Activated naive CD8-positive, alpha-beta T cell treated with anti-CD3 and anti-CD28 coated beads, Interleukin-2, amount 50 U/mL, for 24 hours (primary cell): Measurements from ENCODE around the gene EIF6.
"Not testable (repeated sequence)": the region's sequence is repeated elsewhere in the genome, so short reads cannot be mapped to it uniquely, and the experiment has no call there.

Experiments
- ATAC-seq: fragments of 150-1000 bp; cut with Tn5 transposase; one replicate; pipeline ENCODE4 v1.10.0; 2021
- DNase-seq: peaks from one replicate; pipeline ENCODE4 v3.0.0; 2021
- H3K27ac Mint-ChIP-seq: one replicate; pipeline ENCODE4 v1.8.0; 2021; ENCODE audit warnings: mild to moderate bottlenecking, mixed read lengths
- H3K27me3 Mint-ChIP-seq: one replicate; pipeline ENCODE4 v1.8.0; 2021; ENCODE audit warnings: mixed read lengths
- H3K36me3 Mint-ChIP-seq: one replicate; pipeline ENCODE4 v1.8.0; 2021; ENCODE audit warnings: low read depth, mixed read lengths
- H3K4me1 Mint-ChIP-seq: one replicate; pipeline ENCODE4 v1.8.0; 2021; ENCODE audit warnings: mixed read lengths
- H3K4me3 Mint-ChIP-seq: one replicate; pipeline ENCODE4 v1.8.0; 2021; ENCODE audit warnings: mild to moderate bottlenecking, moderate library complexity, mixed read lengths
- H3K9me3 Mint-ChIP-seq: one replicate; pipeline ENCODE4 v1.8.0; 2021; ENCODE audit warnings: mixed read lengths

The EIF6 gene

DNA sequence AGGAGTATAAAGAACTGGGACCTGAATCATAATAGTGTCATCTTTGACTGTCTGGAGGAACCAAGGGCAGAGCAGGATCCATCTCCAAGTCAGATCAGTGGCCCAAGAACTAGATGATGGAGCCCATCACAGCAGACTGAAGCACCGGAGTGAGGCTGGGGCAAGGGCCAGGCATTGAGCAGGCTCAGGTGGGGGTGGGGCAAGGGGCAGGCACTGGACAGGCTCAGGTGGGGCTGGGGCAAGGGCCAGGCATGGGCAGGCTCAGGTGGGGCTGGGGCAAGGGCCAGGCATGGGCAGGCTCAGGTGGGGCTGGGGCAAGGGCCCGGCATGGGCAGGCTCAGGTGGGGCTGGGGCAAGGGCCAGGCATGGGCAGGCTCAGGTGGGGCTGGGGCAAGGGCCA lies 32.0 kb downstream of the EIF6 start:
- not testable (repeated sequence) for H3K9me3 Mint-ChIP-seq, H3K36me3 Mint-ChIP-seq, H3K27me3 Mint-ChIP-seq, DNase-seq, H3K4me3 Mint-ChIP-seq, ATAC-seq
- Mint-ChIP-seq H3K27ac (peak overlapping the region; percentile 59), H3K4me1 (peaks cover 19% of the 10 kb centered on the region)

DNA sequence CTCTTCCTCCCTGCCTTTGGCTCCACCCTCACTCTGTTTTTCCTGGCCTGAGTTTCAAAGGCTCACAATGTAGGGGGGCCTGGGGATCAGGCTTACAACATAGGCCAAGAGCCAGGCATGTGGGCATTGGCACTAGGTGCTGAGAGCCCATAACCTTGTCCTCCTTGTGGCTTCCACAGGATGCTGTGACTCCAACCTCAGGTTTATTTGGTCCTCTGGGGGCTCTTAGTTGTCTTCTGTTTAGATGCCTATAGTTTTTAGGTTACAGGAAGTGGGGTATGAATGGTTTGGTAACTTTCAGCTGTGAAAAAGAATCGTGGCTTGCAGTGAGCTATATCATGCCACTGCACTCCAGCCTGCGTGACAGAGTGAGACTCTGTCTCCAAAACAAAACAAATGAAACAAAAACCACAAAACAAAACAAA lies 32.5 kb downstream of the EIF6 start:
- Mint-ChIP-seq H3K36me3 (peaks cover 6% of the 10 kb centered on the region), H3K4me3 (no peak overlapping the region), H3K27me3 (no peaks in the 10 kb centered on the region), H3K4me1 (peaks cover 19% of the 10 kb centered on the region), H3K9me3 (no peaks in the 10 kb centered on the region), H3K27ac (peak overlapping the region; percentile 59)
- ATAC-seq = peak; percentile 71
- DNase-seq = no peak

DNA sequence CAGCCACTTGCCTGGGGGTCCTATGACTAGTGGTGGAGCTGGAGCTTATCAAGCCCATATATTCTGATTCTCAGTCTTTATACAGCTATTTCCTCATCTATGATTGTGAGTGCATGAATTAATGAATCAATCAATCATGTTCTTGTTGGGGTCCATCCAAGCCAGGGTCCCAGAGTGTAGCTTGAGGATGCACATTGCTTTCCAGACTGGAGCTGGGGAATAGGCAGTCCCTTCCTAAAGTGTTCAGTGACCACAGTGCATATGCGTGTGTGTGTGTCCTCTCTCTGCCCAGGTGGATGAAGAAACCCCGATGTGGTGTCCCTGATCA lies 33.0 kb downstream of the EIF6 start:
- peaks cover 19% of the 10 kb centered on the region for H3K4me1 Mint-ChIP-seq
- H3K9me3 Mint-ChIP-seq = no peaks in the 10 kb centered on the region
- ATAC-seq (no peak), DNase-seq (no peak)
- no peak overlapping the region for H3K4me3 Mint-ChIP-seq
- H3K27me3 Mint-ChIP-seq = no peaks in the 10 kb centered on the region
- peaks cover 6% of the 10 kb centered on the region for H3K36me3 Mint-ChIP-seq
- H3K27ac Mint-ChIP-seq = peak overlapping the region; percentile 59

DNA sequence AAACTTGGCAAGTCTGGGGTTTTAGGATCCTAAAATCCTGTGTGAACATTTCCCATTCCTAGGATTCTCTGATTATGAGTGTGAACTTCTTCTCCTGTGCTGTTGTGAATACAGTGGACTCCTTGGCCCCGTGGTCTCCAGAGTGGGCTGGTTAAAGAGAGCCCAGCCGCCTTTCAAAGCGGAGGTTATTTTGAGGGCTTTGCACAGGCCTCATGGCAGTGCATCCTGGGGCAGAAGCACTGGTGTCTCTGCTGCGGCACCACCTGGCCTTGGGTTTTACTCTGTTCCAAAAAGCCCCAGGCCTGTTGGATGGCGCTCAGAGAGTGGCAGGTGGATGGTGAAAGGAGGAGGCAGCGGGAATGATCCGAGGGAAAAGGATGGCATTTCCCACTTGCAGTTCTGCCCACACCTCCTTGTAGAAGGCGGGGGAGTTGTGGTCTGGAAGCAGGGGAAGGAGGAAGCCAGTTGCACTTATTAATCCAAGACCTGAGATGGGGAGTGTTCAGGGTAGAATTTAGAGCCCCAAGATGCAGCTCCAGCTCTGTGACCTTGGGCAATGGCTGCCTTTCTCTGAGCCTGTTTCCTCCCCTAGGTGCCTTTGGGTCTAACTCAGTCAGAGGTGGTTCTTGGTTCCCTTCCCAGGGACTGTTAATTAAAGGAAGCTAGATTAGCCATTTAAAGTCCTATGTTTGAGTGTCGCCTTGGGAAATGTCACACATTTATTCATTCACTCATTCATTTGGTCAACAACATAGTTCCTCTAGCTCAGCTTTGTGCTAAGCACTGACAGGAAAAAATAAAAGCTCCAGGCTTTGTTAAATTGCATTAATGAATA lies 35.7 kb downstream of the EIF6 start:
- H3K27me3 Mint-ChIP-seq = no peaks in the 10 kb centered on the region
- DNase-seq (no peak), ATAC-seq (no peak)
- no peak overlapping the region for H3K27ac Mint-ChIP-seq
- no peaks in the 10 kb centered on the region for H3K9me3 Mint-ChIP-seq
- H3K4me3 Mint-ChIP-seq = no peak overlapping the region
- no peaks in the 10 kb centered on the region for H3K36me3 Mint-ChIP-seq
- peaks cover 19% of the 10 kb centered on the region for H3K4me1 Mint-ChIP-seq

DNA sequence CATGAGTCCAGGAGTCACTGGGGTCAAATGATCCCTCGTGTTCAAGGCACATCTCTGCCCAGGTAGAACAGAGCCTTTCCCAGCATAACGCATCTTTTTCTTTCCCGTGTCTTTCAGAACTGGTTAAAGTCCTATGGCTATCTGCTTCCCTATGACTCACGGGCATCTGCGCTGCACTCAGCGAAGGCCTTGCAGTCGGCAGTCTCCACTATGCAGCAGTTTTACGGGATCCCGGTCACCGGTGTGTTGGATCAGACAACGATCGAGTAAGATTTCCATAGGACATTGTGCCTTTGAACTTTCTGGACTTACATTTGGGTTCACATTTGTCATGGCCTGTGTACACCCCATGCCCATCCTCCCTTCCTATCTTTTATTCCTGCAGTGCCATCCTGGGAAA lies 37.8 kb downstream of the EIF6 start:
- peaks cover 8% of the 10 kb centered on the region for H3K4me1 Mint-ChIP-seq
- no peak overlapping the region for H3K4me3 Mint-ChIP-seq
- ATAC-seq = no peak
- H3K36me3 Mint-ChIP-seq = no peaks in the 10 kb centered on the region
- no peaks in the 10 kb centered on the region for H3K9me3 Mint-ChIP-seq
- no peak overlapping the region for H3K27ac Mint-ChIP-seq
- H3K27me3 Mint-ChIP-seq = no peaks in the 10 kb centered on the region
- no peak for DNase-seq

DNA sequence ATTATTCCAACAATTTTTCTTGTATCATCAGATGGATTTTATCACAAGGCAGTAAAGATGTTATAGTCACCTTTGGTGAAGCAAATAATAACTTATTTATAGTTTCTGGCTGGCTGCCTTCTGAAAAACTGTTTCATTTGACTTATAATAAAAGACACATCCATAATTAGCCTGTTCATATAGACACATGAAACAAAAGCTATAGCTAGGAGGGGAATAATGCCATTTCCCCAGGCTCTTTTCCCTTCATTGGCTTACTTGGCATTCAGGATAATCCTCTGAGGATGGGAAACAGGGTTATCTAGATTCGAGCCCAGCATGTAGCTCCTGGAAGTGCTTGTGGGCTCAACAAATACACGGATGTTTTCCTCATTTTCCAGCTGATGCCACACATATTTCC lies 40.6 kb downstream of the EIF6 start:
- Mint-ChIP-seq H3K4me3 (no peak overlapping the region), H3K27me3 (no peaks in the 10 kb centered on the region), H3K9me3 (no peaks in the 10 kb centered on the region), H3K27ac (no peak overlapping the region), H3K4me1 (peaks cover 3% of the 10 kb centered on the region), H3K36me3 (no peaks in the 10 kb centered on the region)
- ATAC-seq (no peak), DNase-seq (no peak)

DNA sequence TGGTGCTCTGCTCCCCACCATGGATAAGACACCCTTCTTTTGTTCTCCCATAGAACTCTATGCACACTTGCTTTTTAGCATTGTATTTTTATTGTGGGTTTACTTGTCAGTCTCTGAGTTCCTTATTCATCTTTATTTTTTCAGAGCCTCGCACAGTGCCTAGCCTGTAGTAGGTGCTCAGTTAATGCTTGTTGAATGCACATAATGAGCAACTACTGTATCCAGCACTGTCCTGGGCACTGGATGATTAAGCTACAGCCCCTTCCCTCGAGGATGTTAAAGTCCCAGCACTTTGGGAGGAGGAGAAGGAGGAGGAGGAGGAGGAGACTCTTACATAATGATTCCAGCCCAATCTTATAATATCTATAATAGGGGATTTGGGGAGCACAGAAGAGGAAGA lies 41.3 kb downstream of the EIF6 start:
- Mint-ChIP-seq H3K4me1 (peaks cover 3% of the 10 kb centered on the region), H3K27me3 (no peaks in the 10 kb centered on the region), H3K9me3 (no peaks in the 10 kb centered on the region), H3K4me3 (no peak overlapping the region), H3K27ac (no peak overlapping the region), H3K36me3 (no peaks in the 10 kb centered on the region)
- DNase-seq = no peak
- ATAC-seq = no peak

DNA sequence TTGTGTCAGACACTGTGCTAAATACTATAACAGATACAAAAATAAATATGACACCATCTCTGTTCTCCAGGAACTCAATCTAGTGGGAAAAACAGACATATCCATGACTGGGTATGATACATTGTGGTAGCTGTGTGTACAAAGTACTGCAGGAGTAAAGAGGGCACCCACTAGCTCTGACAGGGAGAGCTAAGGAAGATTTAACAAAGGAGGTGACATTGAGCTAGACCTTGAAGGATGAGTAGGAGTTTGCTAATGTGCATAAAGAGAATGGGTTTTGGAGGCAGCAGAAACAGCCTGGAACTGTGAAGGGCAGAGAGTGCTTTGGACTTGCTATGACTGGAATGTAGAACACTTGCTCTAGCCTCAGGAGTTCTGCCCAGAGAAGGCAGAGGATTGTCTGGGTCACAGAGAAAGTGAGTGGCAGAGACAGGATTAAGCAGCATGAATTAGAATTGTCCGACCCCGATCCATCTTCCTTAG lies 43.7 kb downstream of the EIF6 start:
- Mint-ChIP-seq H3K4me1 (peaks cover 3% of the 10 kb centered on the region), H3K4me3 (no peak overlapping the region), H3K9me3 (no peaks in the 10 kb centered on the region), H3K36me3 (peaks cover 3% of the 10 kb centered on the region), H3K27ac (no peak overlapping the region), H3K27me3 (no peaks in the 10 kb centered on the region)
- ATAC-seq (no peak), DNase-seq (no peak)

DNA sequence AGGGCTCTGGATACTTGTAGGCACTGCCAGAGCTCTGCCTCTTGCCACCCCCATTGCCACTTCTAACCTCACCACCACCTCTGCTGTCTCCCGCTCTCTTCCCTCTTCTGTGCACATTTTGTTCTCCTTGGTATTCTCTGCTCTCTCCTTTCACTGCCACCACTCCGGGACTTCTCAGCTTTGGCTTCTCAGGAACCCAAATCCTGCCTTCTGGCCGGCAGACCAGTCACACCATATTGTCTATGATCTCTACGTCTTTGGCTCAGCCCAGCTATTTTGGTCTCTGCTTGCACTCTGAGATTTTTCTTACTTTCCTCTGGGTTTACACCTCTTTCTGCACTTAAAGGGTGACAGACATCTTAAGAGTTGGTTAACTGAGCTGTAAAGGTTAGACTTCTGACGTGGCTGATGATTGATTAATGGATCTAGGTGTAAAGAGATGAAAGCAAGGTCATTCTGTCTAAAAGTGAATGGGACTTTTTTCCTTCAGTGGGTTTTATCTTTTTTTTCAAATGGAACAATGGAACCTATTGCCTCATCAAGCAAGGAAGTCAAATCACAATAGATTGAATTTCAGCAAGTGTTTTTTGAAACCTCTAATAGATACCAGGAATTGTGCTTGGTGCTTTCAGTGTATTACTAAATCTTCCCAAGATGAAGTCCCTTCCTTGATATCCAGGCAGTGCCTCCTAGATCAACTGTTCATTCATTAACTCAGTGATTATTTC lies 44.3 kb downstream of the EIF6 start:
- Mint-ChIP-seq H3K9me3 (no peaks in the 10 kb centered on the region), H3K4me1 (peaks cover 3% of the 10 kb centered on the region), H3K36me3 (peaks cover 3% of the 10 kb centered on the region), H3K4me3 (no peak overlapping the region), H3K27ac (no peak overlapping the region), H3K27me3 (no peaks in the 10 kb centered on the region)
- peak; percentile 57 for ATAC-seq
- no peak for DNase-seq

DNA sequence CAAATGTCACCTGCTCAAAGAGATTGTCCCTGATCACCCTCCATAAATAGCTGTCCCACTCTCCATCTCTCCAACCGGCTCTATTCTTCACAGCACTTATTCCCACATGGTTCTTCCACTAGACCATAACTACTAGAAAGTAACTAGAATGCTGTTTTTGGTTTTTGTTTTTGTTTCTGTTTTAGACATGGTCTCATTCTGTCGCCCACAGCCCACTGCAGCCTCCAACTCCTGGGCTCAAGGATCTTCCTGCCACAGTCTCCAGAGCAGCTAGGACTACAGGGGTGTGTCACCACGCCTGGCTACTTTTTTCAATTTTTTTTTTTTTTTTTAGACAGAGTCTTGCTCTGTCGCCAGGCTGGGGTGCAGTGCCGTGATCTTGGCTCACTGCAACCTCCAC lies 45.8 kb downstream of the EIF6 start:
- Mint-ChIP-seq H3K4me3 (no peak overlapping the region), H3K27ac (no peak overlapping the region), H3K36me3 (peaks cover 3% of the 10 kb centered on the region)

DNA sequence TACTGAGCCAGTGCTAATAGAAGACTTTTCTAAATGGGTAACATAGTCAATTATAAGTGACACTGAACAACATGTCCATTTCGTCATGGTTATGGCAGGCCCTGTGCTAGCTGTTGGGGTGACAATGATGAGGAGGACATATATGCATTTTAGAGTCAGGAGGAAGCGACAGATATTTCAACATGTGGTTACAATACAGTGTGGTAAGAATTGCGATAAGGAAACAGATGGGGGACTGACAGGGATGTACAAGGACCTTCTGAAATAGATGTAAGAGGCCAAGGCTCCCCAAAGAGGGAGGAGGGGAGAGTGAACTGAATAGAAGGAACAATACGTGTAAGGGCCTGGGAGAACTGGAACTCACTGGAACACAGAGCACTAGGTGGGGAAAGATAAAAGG lies 46.4 kb downstream of the EIF6 start:
- Mint-ChIP-seq H3K9me3 (no peaks in the 10 kb centered on the region), H3K36me3 (peaks cover 3% of the 10 kb centered on the region), H3K27ac (no peak overlapping the region), H3K27me3 (no peaks in the 10 kb centered on the region), H3K4me3 (no peak overlapping the region), H3K4me1 (peaks cover 3% of the 10 kb centered on the region)
- no peak for DNase-seq
- ATAC-seq = no peak

More for the DNA sequence above, 45.8 kb downstream of the EIF6 start:
- Mint-ChIP-seq H3K27me3 (no peaks in the 10 kb centered on the region), H3K4me1 (peaks cover 3% of the 10 kb centered on the region), H3K9me3 (no peaks in the 10 kb centered on the region)
- ATAC-seq (no peak), DNase-seq (no peak)

DNA sequence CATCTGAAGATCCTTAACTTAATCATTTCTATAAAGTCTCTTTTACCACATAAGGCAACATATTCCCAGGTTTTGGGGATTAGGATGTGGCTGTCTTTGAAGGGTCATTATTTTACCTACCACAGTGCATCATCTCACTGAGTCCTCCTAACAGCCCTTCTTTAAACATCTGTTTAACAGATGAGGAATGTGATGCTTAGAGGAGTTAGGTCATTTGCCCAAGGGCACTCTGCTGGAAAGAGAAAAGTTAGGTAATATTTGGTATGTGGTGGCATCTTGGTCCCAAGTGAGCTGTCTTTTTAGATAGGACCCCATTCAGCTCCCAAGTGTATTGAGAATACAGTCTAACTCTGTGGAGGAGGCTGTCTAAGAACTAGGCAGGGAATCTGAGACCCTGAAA lies 47.1 kb downstream of the EIF6 start:
- H3K4me3 Mint-ChIP-seq = no peak overlapping the region
- no peak for DNase-seq
- H3K4me1 Mint-ChIP-seq = peaks cover 3% of the 10 kb centered on the region
- ATAC-seq = no peak
- H3K9me3 Mint-ChIP-seq = no peaks in the 10 kb centered on the region
- no peak overlapping the region for H3K27ac Mint-ChIP-seq
- peaks cover 4% of the 10 kb centered on the region for H3K36me3 Mint-ChIP-seq
- no peaks in the 10 kb centered on the region for H3K27me3 Mint-ChIP-seq

DNA sequence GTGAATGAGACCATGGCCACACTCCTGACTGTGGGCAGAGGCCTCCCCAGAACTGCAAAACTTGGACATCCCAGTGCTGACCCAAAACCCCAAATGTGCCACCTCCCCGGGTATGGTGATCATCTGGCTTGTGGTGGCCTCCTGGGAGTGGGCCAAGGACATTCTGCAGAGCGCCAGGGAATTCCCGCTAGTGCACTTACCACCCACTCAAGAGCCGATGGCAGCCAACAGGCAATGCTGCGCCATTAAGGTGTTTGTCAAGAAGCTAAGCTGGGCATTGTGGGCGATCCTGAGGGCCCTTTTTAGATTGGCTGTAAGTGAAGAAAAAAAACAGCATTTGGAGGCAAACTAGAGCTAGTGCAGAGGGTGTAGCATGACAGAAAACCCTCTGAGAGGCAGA lies 48.7 kb downstream of the EIF6 start:
- Mint-ChIP-seq H3K4me3 (no peak overlapping the region), H3K9me3 (no peaks in the 10 kb centered on the region), H3K36me3 (peaks cover 9% of the 10 kb centered on the region), H3K27me3 (no peaks in the 10 kb centered on the region), H3K27ac (no peak overlapping the region), H3K4me1 (peaks cover 3% of the 10 kb centered on the region)
- no peak for DNase-seq
- ATAC-seq = no peak

DNA sequence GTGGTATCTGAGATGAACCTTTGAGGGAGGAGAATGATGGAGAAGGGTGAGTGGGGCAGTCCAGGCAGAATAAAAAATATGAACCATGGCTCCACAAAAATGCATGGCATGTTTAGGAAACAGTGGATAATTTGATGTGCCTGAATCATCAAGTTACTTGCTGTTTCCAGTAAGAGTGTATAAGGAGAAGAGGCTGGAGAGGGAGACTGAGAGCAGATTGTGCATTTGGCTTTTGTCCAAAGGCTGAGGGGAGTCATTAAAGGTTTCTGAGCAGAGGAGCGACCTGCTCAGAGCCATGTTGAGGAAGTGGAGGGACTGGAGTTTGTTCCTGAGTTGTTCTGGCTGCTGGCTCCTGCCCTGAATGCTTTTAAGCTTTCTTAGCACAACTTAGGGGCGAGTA lies 52.0 kb downstream of the EIF6 start:
- Mint-ChIP-seq H3K4me3 (no peak overlapping the region), H3K36me3 (peaks cover 9% of the 10 kb centered on the region), H3K4me1 (no peaks in the 10 kb centered on the region), H3K9me3 (no peaks in the 10 kb centered on the region), H3K27ac (no peak overlapping the region), H3K27me3 (peaks cover 6% of the 10 kb centered on the region)
- ATAC-seq (no peak), DNase-seq (no peak)
